Right renal cortex interstitium (tissue), 3 donors: ENCODE results near the gene CDC42EP2. TPM values are rescaled to one million over a fixed set of nuclear protein-coding genes. Genes with fewer than 3 reads are reported as not detected.

ENCODE experiments used
- DNase-seq, 3 donors: peaks; one replicate each; pipeline ENCODE4 v3.0.0-alpha.2; 2013; ENCODE audit warnings: low read depth in 3 of 3, low spot score in 2 of 3
- polyA plus RNA-seq, 3 donors: library from polyadenylated mRNA; unstranded; fragments of 120-200 nt; gene quantifications; one replicate each; pipeline ENCODE4 v1.2.1, GENCODE V29; 2013; ENCODE audit not compliant: insufficient read length in 3 of 3

CDC42EP2 gene, protein sequence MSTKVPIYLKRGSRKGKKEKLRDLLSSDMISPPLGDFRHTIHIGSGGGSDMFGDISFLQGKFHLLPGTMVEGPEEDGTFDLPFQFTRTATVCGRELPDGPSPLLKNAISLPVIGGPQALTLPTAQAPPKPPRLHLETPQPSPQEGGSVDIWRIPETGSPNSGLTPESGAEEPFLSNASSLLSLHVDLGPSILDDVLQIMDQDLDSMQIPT
- polyA plus RNA-seq, result 10 to 100 TPM in 1 of 3 donors, 1 to 10 TPM in 2; 6.3 to 10.1 (median 6.5) TPM

- no peak for DNase-seq
These were observed at the start of gene CDC42EP2 for GRCh38 chr11:65314501-65315203. TSS of gene CDC42EP2 (plus strand) at chr11:65314866. CDS start at chr11:65320899, 6,033 bp downstream.

DNA sequence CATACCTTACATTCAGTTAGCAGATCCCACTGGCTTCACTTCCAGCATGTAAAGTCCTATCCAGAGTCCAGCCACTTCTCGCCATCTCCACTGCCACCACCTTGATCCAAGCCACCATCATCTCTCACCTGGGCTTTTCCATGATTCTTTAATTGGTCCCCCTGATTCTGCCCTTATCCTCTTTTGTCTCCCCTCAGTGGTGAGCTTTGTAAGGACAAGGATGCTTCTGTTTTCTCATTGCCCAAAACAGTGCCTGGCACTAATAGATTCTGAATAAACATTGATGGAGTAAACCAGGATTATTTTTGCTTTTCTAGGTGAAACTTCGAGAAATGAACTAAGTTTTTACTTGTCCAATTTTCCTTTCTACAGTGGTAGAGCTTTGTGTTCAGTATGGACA, 48.5 kb upstream of the CDC42EP2 start:
- DNase-seq, result no peak

- no peak for DNase-seq
These were observed 39.7 kb upstream of the CDC42EP2 start for GRCh38 chr11:65274735-65275682.

- no peak for DNase-seq
These were observed 38.8 kb upstream of the CDC42EP2 start for GRCh38 chr11:65275906-65276305.

GRCh38 chr11:65277631-65278277, 36.9 kb upstream of the CDC42EP2 start:
- no peak for DNase-seq

DNA sequence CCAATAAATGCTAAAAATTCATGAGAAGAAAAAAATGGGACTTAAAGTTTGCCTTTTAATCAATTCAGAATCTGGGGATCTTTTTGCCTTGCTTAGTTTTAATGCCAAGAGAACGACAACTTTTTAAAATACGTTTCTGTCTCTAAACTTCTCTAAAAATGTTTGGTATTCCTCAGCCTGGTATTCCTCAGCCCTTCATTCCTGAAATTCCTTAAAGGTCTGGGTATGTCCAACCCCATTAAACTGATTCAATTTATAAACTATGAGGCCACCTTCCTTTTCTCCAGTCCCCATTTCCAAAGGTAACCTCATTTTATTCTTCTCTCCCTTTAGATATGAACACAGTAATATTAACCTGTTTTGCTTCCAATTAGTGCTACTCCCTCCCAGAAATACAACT, 36.3 kb upstream of the CDC42EP2 start:
- no peak for DNase-seq

GRCh38 chr11:65279279-65279678, 35.4 kb upstream of the CDC42EP2 start:
- DNase-seq, result no peak

GRCh38 chr11:65279741-65280440, 34.8 kb upstream of the CDC42EP2 start:
- DNase-seq, result no peak

GRCh38 chr11:65280646-65281045, 34.0 kb upstream of the CDC42EP2 start:
- no peak for DNase-seq

- no peak for DNase-seq
These were observed 28.0 kb upstream of the CDC42EP2 start for GRCh38 chr11:65286686-65287085.

- DNase-seq, result no peak
These were observed 27.1 kb upstream of the CDC42EP2 start for GRCh38 chr11:65287601-65288000.

GRCh38 chr11:65288706-65289536, 25.7 kb upstream of the CDC42EP2 start:
- no peak for DNase-seq

GRCh38 chr11:65290448-65291165, 24.1 kb upstream of the CDC42EP2 start:
- no peak for DNase-seq

GRCh38 chr11:65291613-65292012, 23.1 kb upstream of the CDC42EP2 start:
- no peak for DNase-seq

GRCh38 chr11:65292890-65293289, 21.8 kb upstream of the CDC42EP2 start:
- DNase-seq, result no peak

DNA sequence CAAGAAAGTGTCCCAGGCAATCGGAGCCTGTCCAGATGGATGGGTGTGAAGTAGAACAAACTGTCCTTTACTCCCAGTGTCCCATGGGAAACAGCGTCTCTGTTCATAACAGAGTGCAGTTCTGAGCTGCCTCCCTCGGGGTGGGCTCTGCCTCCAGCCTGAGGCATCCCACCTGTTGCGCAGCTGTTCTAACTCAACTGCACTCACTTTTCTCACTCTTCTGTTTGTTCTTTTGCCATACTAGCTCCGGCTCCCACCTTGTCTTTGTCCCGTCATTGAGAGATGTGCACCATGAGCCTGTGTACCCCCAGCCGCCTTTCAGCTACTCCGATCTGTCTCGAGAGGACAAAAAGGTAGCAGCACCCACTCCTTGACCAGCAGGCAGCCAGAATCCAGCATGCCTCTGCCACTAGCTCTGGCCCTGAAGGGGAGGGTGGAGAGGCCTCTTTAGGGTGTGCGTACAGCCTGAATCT, 20.7 kb upstream of the CDC42EP2 start:
- DNase-seq, result no peak

- no peak for DNase-seq
These were observed 19.7 kb upstream of the CDC42EP2 start for GRCh38 chr11:65295001-65295400.

DNA sequence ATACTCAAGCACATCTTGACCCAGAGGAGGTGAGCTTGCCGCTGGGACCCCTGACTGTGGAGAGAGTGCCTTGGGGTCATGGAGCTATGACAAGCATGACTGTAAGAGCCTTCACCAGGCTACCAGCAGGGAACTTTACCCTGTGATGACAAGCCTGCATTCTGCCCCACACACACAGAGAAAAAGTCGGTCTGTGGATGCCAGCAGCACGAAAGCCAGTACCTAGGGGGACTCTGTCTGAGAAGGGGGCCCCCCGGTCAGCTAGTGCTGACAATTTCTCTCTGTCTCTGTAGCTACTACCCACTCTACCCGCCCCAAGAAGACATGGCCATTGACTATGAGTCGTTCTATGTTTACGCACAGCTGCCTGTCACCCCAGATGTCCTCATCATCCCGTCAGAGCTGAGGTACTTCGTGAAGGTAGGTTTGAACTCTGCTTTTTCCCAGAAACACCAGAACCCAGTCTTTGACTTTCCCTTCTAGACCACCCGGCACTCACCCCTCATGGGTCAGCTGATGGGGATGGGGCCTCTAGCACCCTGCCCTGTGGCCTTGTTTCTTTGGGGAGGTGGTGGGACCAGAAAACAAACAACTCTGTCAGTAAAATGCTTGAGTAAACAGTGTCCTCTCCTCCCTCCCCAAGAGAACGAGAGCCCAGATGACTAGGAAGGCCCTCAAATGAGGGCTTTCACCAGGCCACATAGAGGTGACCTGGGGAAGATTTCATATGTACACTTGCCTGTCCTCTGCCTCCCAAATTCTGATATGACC, 18.9 kb upstream of the CDC42EP2 start:
- DNase-seq, result no peak
